GM23338 (cell line): ENCODE data around the gene LACRT. TPM values are rescaled to one million over a fixed set of nuclear protein-coding genes. Genes with fewer than 3 reads are reported as not detected.

Experiments
- JUNB ChIP-seq: IDR thresholded peaks from one replicate; pipeline ENCODE4 v1.6.1; 2016; ENCODE audit warnings: antibody characterized with exemption; ENCODE audit not compliant: unreplicated experiment
- NANOG ChIP-seq: IDR thresholded peaks from 2 replicates; pipeline ENCODE4 v1.6.1; 2016; ENCODE audit warnings: antibody characterized with exemption, borderline replicate concordance
- POLR2AphosphoS5 ChIP-seq: IDR thresholded peaks from 2 replicates; pipeline ENCODE4 v1.6.1; 2016; ENCODE audit warnings: antibody characterized with exemption, low read depth
- ZNF114 ChIP-seq: fragments of 250-450 bp; sonication (Bioruptor Pico); IDR thresholded peaks from 2 replicates; pipeline ENCODE4 v1.5.0; 2020; ENCODE audit warnings: mild to moderate bottlenecking, moderate library complexity
- ZNF331 ChIP-seq: fragments of 250-450 bp; sonication (Bioruptor Pico); IDR thresholded peaks from 2 replicates; pipeline ENCODE4 v1.5.0; 2020; ENCODE audit warnings: low read depth, mild to moderate bottlenecking, moderate library complexity
- ZNF462 ChIP-seq: fragments of 250-450 bp; sonication (Bioruptor Pico); IDR thresholded peaks from 2 replicates; pipeline ENCODE4 v1.5.0; 2020; ENCODE audit warnings: mild to moderate bottlenecking, moderate library complexity
- polyA plus RNA-seq: library from polyadenylated mRNA; unstranded; fragments of >200 nt; fragmentation: Nextera tagmentation; extraction: Ambion mirVana; gene quantifications from 2 replicates; pipeline ENCODE4 v1.2.1, GENCODE V29; 2016
- total RNA-seq: library from RNA; depleted of rRNA; stranded (reverse); fragments of >200 nt; shearing (Covaris generic); gene quantifications from 2 replicates; pipeline ENCODE4 v1.2.3, GENCODE V29; 2014
- TF ChIP-seq, protein P1 (sequence below), 2 experiments: fragments of 200-600 bp in 1 of 2; sonication (generic) in 1 of 2; conservative IDR thresholded peaks; 2 replicates each; pipeline versions ENCODE4 v1.5.1 to v1.6.1; 2016 to 2017; ENCODE audit warnings: antibody characterized with exemption in 2 of 2, low read depth in 2 of 2, mild to moderate bottlenecking in 2 of 2, moderate library complexity in 1 of 2
- TF ChIP-seq, protein P2 (sequence below): IDR thresholded peaks from 2 replicates; pipeline ENCODE4 v1.6.1; 2016; ENCODE audit warnings: antibody characterized with exemption

The LACRT gene
- total and polyA plus RNA-seq, 2 experiments from 2014 or later: not detected

GRCh38 chr12:54584128-54584527, 50.6 kb downstream of the LACRT start (continued):
- TF ChIP-seq ZNF462 (CRISPR knock-in tag) (no peak), ZNF331 (CRISPR knock-in tag) (no peak), JUNB (no peak), POLR2AphosphoS5 (no peak), NANOG (no peak), ZNF114 (CRISPR knock-in tag) (no peak)
- TF ChIP-seq, protein P1, sequence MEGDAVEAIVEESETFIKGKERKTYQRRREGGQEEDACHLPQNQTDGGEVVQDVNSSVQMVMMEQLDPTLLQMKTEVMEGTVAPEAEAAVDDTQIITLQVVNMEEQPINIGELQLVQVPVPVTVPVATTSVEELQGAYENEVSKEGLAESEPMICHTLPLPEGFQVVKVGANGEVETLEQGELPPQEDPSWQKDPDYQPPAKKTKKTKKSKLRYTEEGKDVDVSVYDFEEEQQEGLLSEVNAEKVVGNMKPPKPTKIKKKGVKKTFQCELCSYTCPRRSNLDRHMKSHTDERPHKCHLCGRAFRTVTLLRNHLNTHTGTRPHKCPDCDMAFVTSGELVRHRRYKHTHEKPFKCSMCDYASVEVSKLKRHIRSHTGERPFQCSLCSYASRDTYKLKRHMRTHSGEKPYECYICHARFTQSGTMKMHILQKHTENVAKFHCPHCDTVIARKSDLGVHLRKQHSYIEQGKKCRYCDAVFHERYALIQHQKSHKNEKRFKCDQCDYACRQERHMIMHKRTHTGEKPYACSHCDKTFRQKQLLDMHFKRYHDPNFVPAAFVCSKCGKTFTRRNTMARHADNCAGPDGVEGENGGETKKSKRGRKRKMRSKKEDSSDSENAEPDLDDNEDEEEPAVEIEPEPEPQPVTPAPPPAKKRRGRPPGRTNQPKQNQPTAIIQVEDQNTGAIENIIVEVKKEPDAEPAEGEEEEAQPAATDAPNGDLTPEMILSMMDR (conservative IDR thresholded peaks at IDR 0.05; ENCODE audit: low read depth in 2 of 2): no peak
- TF ChIP-seq, protein P2, sequence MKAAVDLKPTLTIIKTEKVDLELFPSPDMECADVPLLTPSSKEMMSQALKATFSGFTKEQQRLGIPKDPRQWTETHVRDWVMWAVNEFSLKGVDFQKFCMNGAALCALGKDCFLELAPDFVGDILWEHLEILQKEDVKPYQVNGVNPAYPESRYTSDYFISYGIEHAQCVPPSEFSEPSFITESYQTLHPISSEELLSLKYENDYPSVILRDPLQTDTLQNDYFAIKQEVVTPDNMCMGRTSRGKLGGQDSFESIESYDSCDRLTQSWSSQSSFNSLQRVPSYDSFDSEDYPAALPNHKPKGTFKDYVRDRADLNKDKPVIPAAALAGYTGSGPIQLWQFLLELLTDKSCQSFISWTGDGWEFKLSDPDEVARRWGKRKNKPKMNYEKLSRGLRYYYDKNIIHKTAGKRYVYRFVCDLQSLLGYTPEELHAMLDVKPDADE: no peak
